Measurements from ENCODE around the gene GALNT5. TPM values are rescaled to one million over a fixed set of nuclear protein-coding genes. Genes with fewer than 3 reads are reported as not detected.

GALNT5 gene
- total RNA-seq, 1 experiment from 2014 or later: 0.08 TPM

- in situ Hi-C loops (cut with HindIII; ENCODE audit: low pct_unique_long_range_greater_than_20kb, low sequenced_read_pairs): no loop called here
- no TSS peak for BruUV-seq (replicated peaks)
- ChIA-PET POLR2A (no interaction called here), CTCF (no interaction called here)
- Histone ChIP-seq H3K27ac (ENCODE audit: low read length) (no peak overlapping the region), H3K4me1 (ENCODE audit: control insufficient read depth, insufficient read depth, low read length) (no peaks in the 10 kb centered on the region), H3K27me3 (ENCODE audit: control insufficient read depth, insufficient read depth, low read length) (no peaks in the 10 kb centered on the region), H3K36me3 (ENCODE audit: control insufficient read depth, insufficient read depth, low read length) (no peaks in the 10 kb centered on the region), H3K4me3 (ENCODE audit: low read depth in 2 of 2, low read length in 2 of 2) (no peak overlapping the region), H3K9me3 (ENCODE audit: control insufficient read depth, insufficient read depth, low read depth, low read length) (no peaks in the 10 kb centered on the region)
- no peak for TF ChIP-seq SIN3A (IDR thresholded peaks at IDR 0.05; ENCODE audit: borderline replicate concordance, insufficient read depth, low read depth, low read length)
- no peak for TF ChIP-seq REST (IDR thresholded peaks at IDR 0.05; ENCODE audit: insufficient read depth in 1 of 2, low read depth in 2 of 2, low read length in 1 of 2)
- TF ChIP-seq TCF7L2 (IDR thresholded peaks at IDR 0.05; ENCODE audit: low read depth, low read length): no peak
- no peak for TF ChIP-seq POLR2AphosphoS5 (IDR thresholded peaks at IDR 0.05; ENCODE audit: low read depth, low read length)
- no peak for TF ChIP-seq CTCF (IDR thresholded peaks at IDR 0.05)
- intact Hi-C loops (cut with micrococcal nuclease; ENCODE audit: unreplicated experiment): no loop called here
- DNase-seq (ENCODE audit: low read depth, low spot score) (no peak), ATAC-seq (no peak)
Measured at GRCh38 chr2:157315901-157316300, 58.4 kb downstream of the GALNT5 start.

- Histone ChIP-seq H3K9me3 (ENCODE audit: control insufficient read depth, insufficient read depth, low read depth, low read length) (no peaks in the 10 kb centered on the region), H3K27ac (ENCODE audit: low read length) (no peak overlapping the region), H3K36me3 (ENCODE audit: control insufficient read depth, insufficient read depth, low read length) (no peaks in the 10 kb centered on the region), H3K4me1 (ENCODE audit: control insufficient read depth, insufficient read depth, low read length) (no peaks in the 10 kb centered on the region), H3K27me3 (ENCODE audit: control insufficient read depth, insufficient read depth, low read length) (no peaks in the 10 kb centered on the region), H3K4me3 (ENCODE audit: low read depth in 2 of 2, low read length in 2 of 2) (no peak overlapping the region)
- BruUV-seq (replicated peaks): no TSS peak
- POLR2A ChIA-PET: no interaction called here
- ATAC-seq (no peak), DNase-seq (ENCODE audit: low read depth, low spot score) (no peak)
- intact Hi-C loops (cut with micrococcal nuclease; ENCODE audit: unreplicated experiment): no loop called here
- CTCF ChIA-PET: no interaction called here
- in situ Hi-C loops (cut with HindIII; ENCODE audit: low pct_unique_long_range_greater_than_20kb, low sequenced_read_pairs): no loop called here
- TF ChIP-seq SIN3A (IDR thresholded peaks at IDR 0.05; ENCODE audit: borderline replicate concordance, insufficient read depth, low read depth, low read length): no peak
- TF ChIP-seq CTCF (IDR thresholded peaks at IDR 0.05): no peak
- TF ChIP-seq POLR2AphosphoS5 (IDR thresholded peaks at IDR 0.05; ENCODE audit: low read depth, low read length): no peak
- no peak for TF ChIP-seq TCF7L2 (IDR thresholded peaks at IDR 0.05; ENCODE audit: low read depth, low read length)
- no peak for TF ChIP-seq REST (IDR thresholded peaks at IDR 0.05; ENCODE audit: insufficient read depth in 1 of 2, low read depth in 2 of 2, low read length in 1 of 2)
Measured at GRCh38 chr2:157318884-157319283, 61.4 kb downstream of the GALNT5 start.

Measured in Panc1 (cell line).